HEK293 (cell line): Measurements from ENCODE around the gene NCOA3.

Source experiments
- CTCF ChIA-PET: fragments of 350-600 bp; formaldehyde crosslinking; extraction: SDS; loops from one replicate; lab custom pipeline; 2021; ENCODE audit warnings: antibody characterized with exemption; lab: Yijun Ruan, JAX
- POLR2A ChIA-PET: fragments of 300-600 bp; formaldehyde crosslinking; extraction: SDS; loops from one replicate; lab custom pipeline; 2020; ENCODE audit warnings: antibody characterized with exemption, inconsistent platforms; lab: Yijun Ruan, JAX
- H3K27ac ChIP-seq: fragments of 200-500 bp; sonication (Bioruptor generic); 2 replicates; pipeline ENCODE4 v1.5.1; 2014; ENCODE audit warnings: low read depth, low read length, control low read depth, inconsistent platforms; ENCODE audit errors: extremely low read depth
- H3K36me3 ChIP-seq, 2 experiments: fragments of 200-500 bp in 1 of 2; sonication (Bioruptor generic) in 1 of 2; 1 replicate in 1 of 2; 2 replicates in 1 of 2; pipeline ENCODE4 v1.5.1; 2014 to 2017; ENCODE audit warnings: inconsistent platforms in 2 of 2, low read length in 2 of 2; ENCODE audit not compliant: control insufficient read depth in 2 of 2, insufficient read depth in 1 of 2
- H3K4me1 ChIP-seq: fragments of 200-500 bp; sonication (Bioruptor generic); 2 replicates; pipeline ENCODE4 v1.5.1; 2014; ENCODE audit warnings: mild to moderate bottlenecking, low read length, inconsistent platforms; ENCODE audit not compliant: control insufficient read depth, insufficient read depth
- H3K4me3 ChIP-seq: 2 replicates; pipeline ENCODE4 v1.5.1; 2011; ENCODE audit warnings: low read depth, mild to moderate bottlenecking, control low read depth, low read length, moderate library complexity
- H3K9me3 ChIP-seq: fragments of 200-500 bp; sonication (Bioruptor generic); 2 replicates; pipeline ENCODE4 v1.5.1; 2014; ENCODE audit warnings: low read depth, low read length, inconsistent platforms; ENCODE audit not compliant: control insufficient read depth, insufficient read depth
- GLI2 ChIP-seq: fragments of 450-650 bp; formaldehyde crosslinking; IDR thresholded peaks from 2 replicates; pipeline ENCODE4; 2017; ENCODE audit warnings: missing biosample characterization, missing genetic modification characterization, low read depth, borderline replicate concordance
- ZBTB6 ChIP-seq: fragments of 450-650 bp; formaldehyde crosslinking; IDR thresholded peaks from 2 replicates; pipeline ENCODE4 v1.5.1; 2017; ENCODE audit warnings: missing biosample characterization, missing genetic modification characterization
- ZFP69B ChIP-seq: fragments of 450-650 bp; formaldehyde crosslinking; IDR thresholded peaks from 2 replicates; pipeline ENCODE4 v1.5.1; 2016; ENCODE audit warnings: missing biosample characterization, missing genetic modification characterization
- ZNF133 ChIP-seq: fragments of 450-650 bp; formaldehyde crosslinking; IDR thresholded peaks from 2 replicates; pipeline ENCODE4 v1.5.1; 2016; ENCODE audit warnings: missing biosample characterization, missing genetic modification characterization
- ZNF146 ChIP-seq: fragments of 450-650 bp; formaldehyde crosslinking; IDR thresholded peaks from 2 replicates; pipeline ENCODE4 v1.5.1; 2016; ENCODE audit warnings: missing biosample characterization, missing genetic modification characterization
- ZNF184 ChIP-seq: fragments of 450-650 bp; IDR thresholded peaks from 2 replicates; pipeline ENCODE4 v1.5.1; 2018; ENCODE audit warnings: missing biosample characterization, mild to moderate bottlenecking, missing genetic modification characterization
- ZNF248 ChIP-seq: fragments of 450-650 bp; formaldehyde crosslinking; IDR thresholded peaks from 2 replicates; pipeline ENCODE4 v1.5.1; 2017; ENCODE audit warnings: missing biosample characterization, missing genetic modification characterization
- ZNF311 ChIP-seq: fragments of 450-650 bp; formaldehyde crosslinking; IDR thresholded peaks from 2 replicates; pipeline ENCODE4 v1.5.1; 2017; ENCODE audit warnings: missing biosample characterization, missing genetic modification characterization, borderline replicate concordance
- ZNF391 ChIP-seq: fragments of 450-650 bp; formaldehyde crosslinking; IDR thresholded peaks from 2 replicates; pipeline ENCODE4 v1.5.1; 2016; ENCODE audit warnings: low read depth, missing biosample characterization, missing genetic modification characterization, borderline replicate concordance
- ZNF433 ChIP-seq: fragments of 450-650 bp; formaldehyde crosslinking; IDR thresholded peaks from 2 replicates; pipeline ENCODE4 v1.5.1; 2016; ENCODE audit warnings: missing biosample characterization, missing genetic modification characterization, low read depth
- ZNF501 ChIP-seq: fragments of 450-650 bp; formaldehyde crosslinking; IDR thresholded peaks from 2 replicates; pipeline ENCODE4 v1.5.1; 2016; ENCODE audit warnings: missing biosample characterization, missing genetic modification characterization
- ZNF629 ChIP-seq: fragments of 450-650 bp; formaldehyde crosslinking; IDR thresholded peaks from 2 replicates; pipeline ENCODE4 v1.5.1; 2017; ENCODE audit warnings: missing biosample characterization, missing genetic modification characterization
- ZNF658 ChIP-seq: fragments of 450-650 bp; formaldehyde crosslinking; IDR thresholded peaks from 2 replicates; pipeline ENCODE4; 2016; ENCODE audit warnings: missing biosample characterization, missing genetic modification characterization
- ZNF76 ChIP-seq: fragments of 450-650 bp; formaldehyde crosslinking; IDR thresholded peaks from 2 replicates; pipeline ENCODE4; 2016; ENCODE audit warnings: low read depth, missing biosample characterization, missing genetic modification characterization, borderline replicate concordance
- TF ChIP-seq, protein P1 (sequence below): fragments of 450-650 bp; formaldehyde crosslinking; IDR thresholded peaks from 2 replicates; pipeline ENCODE4 v1.5.1; 2016; ENCODE audit warnings: missing biosample characterization, missing genetic modification characterization
- TF ChIP-seq, protein P2 (sequence below): fragments of 450-650 bp; formaldehyde crosslinking; IDR thresholded peaks from 2 replicates; pipeline ENCODE4 v1.5.1; 2016; ENCODE audit warnings: missing biosample characterization, missing genetic modification characterization

The NCOA3 gene

DNA sequence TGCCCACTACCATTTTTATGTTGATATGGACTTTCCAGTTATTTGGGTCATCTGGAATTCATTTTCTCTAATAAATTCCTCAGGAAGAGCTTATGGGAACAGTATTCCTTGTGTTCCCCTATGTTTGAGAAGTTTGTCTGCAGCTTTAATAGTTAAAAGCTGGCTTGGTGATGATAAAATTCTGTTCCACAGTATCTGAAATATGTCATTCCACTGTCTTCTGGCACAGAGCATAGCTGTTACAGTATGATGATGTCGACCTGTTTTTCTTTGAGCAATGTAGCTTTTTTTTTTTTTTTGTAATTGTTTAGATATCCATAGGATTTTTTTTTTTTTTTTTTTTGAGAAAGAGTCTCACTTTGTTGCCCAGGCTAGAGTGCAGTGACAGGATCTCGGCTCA lies 43.2 kb downstream of the NCOA3 start:
- ChIA-PET POLR2A (interaction anchor here (0.6 to 0.8 kb wide), 4 partner anchors 14 to 109 kb away, joined by 3 to 8 read pairs (median 6); no protein-coding TSS in a partner anchor), CTCF (interaction anchor here (0.6 to 1.0 kb wide), 4 partner anchors 9 to 1493 kb away, joined by 3 to 7 read pairs (median 5); no protein-coding TSS in a partner anchor)
- no peaks in the 10 kb centered on the region for H3K9me3 ChIP-seq
- TF ChIP-seq, protein P1, sequence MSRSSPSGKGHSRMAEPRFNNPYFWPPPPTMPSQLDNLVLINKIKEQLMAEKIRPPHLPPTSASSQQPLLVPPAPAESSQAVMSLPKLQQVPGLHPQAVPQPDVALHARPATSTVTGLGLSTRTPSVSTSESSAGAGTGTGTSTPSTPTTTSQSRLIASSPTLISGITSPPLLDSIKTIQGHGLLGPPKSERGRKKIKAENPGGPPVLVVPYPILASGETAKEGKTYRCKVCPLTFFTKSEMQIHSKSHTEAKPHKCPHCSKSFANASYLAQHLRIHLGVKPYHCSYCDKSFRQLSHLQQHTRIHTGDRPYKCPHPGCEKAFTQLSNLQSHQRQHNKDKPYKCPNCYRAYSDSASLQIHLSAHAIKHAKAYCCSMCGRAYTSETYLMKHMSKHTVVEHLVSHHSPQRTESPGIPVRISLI (tag by site-specific recombination), result 0 out of 2 replicates have a peak, but pooled peaks have one; percentile 14
- TF ChIP-seq ZNF629 (tag by site-specific recombination) (peak; percentile 43; the same call in 1 of the 2 replicates), ZNF433 (no peak), ZNF76 (tag by site-specific recombination) (no peak)
- H3K36me3 ChIP-seq, result no peaks in the 10 kb centered on the region
- H3K4me3 ChIP-seq, result no peak overlapping the region
- no peak overlapping the region for H3K27ac ChIP-seq
- peaks cover 22% of the 10 kb centered on the region for H3K4me1 ChIP-seq

DNA sequence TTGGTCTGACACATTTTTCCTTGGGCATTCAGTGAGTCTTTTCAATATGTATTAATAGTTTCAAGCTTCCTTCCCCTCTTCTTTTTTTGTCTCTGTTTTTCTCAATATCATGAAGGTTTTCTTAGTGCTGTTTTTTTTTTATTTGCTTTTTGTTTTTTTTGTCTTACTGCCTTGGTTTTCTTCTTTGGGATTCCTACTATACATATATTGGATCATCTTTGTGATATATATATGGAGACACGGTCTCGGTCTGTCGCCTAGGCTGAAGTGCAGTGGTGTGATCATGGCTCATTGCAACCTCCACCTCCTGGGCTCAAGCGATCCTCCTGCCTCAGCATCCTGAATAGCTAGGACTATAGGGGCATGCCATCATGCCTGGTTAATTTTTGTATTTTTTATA lies 43.8 kb downstream of the NCOA3 start:
- TF ChIP-seq ZNF133, result peak; percentile 97
- TF ChIP-seq ZNF501, result no peak
- TF ChIP-seq, all 188 proteins: peak for 1
- CTCF ChIA-PET, result interaction anchor here (1.0 kb wide), 1 partner anchor 9 kb away, joined by 5 read pairs; no protein-coding TSS in a partner anchor
- Histone ChIP-seq H3K27ac (no peak overlapping the region), H3K36me3 (no peaks in the 10 kb centered on the region), H3K9me3 (no peaks in the 10 kb centered on the region), H3K4me3 (no peak overlapping the region), H3K4me1 (peaks cover 15% of the 10 kb centered on the region)
- POLR2A ChIA-PET, result no interaction called here

DNA sequence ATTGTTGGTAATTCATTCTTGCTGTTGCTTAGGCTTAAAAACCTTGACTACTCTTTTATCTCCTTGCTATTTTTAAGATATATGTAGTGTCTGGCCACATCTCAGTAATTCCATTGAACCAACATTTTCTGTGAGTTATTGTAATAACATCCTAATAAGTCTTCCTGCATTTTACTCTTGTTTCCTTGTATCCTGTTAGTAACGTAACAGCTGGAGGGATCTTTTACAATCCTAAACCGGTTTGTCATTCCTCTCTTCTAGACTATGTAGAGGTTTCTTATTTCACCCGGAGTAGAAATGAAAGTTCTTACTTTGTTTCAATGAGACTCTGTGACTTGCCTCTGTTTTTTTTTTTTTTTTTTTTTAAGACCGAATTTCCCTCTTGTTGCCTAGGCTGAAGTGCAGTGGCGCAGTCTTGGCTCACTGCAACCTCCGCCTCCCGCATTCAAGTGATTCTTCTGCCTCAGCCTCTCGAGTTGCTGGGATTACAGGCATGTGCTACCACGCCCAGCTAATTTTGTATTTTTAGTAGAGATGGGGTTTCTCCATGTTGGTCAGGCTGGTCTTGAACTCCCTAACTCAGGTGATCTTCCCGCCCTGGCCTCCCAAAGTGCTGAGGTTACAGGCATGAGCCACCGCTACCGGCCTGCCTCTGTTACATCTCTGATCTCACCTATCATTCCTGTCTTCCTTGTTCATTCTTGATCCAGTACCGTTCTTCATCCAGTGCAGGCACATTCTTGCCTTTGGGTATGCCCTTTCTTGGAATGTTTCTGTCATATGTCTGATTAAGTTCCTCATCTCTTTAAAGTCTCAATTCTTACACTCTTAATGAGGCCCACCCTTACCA lies 44.7 kb downstream of the NCOA3 start:
- Histone ChIP-seq H3K27ac (no peak overlapping the region), H3K9me3 (no peaks in the 10 kb centered on the region), H3K36me3 (no peaks in the 10 kb centered on the region), H3K4me1 (peaks cover 12% of the 10 kb centered on the region), H3K4me3 (no peak overlapping the region)
- no peak for TF ChIP-seq ZNF311 (tag by site-specific recombination)
- no peak for TF ChIP-seq ZFP69B (tag by site-specific recombination)
- TF ChIP-seq ZNF184 (tag by site-specific recombination), result no peak
- no peak for TF ChIP-seq ZNF146 (tag by site-specific recombination)
- TF ChIP-seq, protein P2, sequence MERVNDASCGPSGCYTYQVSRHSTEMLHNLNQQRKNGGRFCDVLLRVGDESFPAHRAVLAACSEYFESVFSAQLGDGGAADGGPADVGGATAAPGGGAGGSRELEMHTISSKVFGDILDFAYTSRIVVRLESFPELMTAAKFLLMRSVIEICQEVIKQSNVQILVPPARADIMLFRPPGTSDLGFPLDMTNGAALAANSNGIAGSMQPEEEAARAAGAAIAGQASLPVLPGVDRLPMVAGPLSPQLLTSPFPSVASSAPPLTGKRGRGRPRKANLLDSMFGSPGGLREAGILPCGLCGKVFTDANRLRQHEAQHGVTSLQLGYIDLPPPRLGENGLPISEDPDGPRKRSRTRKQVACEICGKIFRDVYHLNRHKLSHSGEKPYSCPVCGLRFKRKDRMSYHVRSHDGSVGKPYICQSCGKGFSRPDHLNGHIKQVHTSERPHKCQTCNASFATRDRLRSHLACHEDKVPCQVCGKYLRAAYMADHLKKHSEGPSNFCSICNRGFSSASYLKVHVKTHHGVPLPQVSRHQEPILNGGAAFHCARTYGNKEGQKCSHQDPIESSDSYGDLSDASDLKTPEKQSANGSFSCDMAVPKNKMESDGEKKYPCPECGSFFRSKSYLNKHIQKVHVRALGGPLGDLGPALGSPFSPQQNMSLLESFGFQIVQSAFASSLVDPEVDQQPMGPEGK (tag by site-specific recombination), result no peak
- TF ChIP-seq ZNF391 (tag by site-specific recombination), result no peak
- no peak for TF ChIP-seq GLI2
- TF ChIP-seq ZNF248 (tag by site-specific recombination), result no peak
- CTCF ChIA-PET, result no interaction called here
- POLR2A ChIA-PET, result no interaction called here

GRCh38 chr20:47547034-47547387 lies 45.3 kb downstream of the NCOA3 start:
- H3K36me3 ChIP-seq, result no peaks in the 10 kb centered on the region
- H3K4me3 ChIP-seq, result no peak overlapping the region
- peaks cover 16% of the 10 kb centered on the region for H3K4me1 ChIP-seq
- no peaks in the 10 kb centered on the region for H3K9me3 ChIP-seq
- no peak for TF ChIP-seq ZBTB6 (tag by site-specific recombination)
- TF ChIP-seq ZNF658 (tag by site-specific recombination), result no peak
- ChIA-PET POLR2A (no interaction called here), CTCF (no interaction called here)
- no peak overlapping the region for H3K27ac ChIP-seq
